Karpas-422 (cell line): ENCODE measurements around the gene VPS29. TPM values are rescaled to one million over a fixed set of nuclear protein-coding genes. Genes with fewer than 3 reads are reported as not detected.

ENCODE experiments used
- DNase-seq: peaks from one replicate; pipeline ENCODE4 v3.0.0-alpha.2; 2015
- H2AFZ ChIP-seq: fragments of 200-600 bp; sonication (generic); 2 replicates; pipeline ENCODE4 v1.6.1; 2014; ENCODE audit warnings: antibody characterized with exemption, low read length, mixed read lengths
- H3K27ac ChIP-seq: fragments of 200-600 bp; sonication (generic); 2 replicates; pipeline ENCODE4 v1.5.1; 2014; ENCODE audit warnings: mild to moderate bottlenecking, low read length, moderate library complexity
- H3K27me3 ChIP-seq: fragments of 200-600 bp; sonication (generic); 2 replicates; pipeline ENCODE4 v1.6.1; 2014; ENCODE audit warnings: low read length, mixed read lengths
- H3K36me3 ChIP-seq: fragments of 200-600 bp; sonication (generic); 2 replicates; pipeline ENCODE4 v1.6.1; 2014; ENCODE audit warnings: low read length, mixed read lengths; ENCODE audit not compliant: insufficient read depth
- H3K4me1 ChIP-seq: fragments of 200-600 bp; sonication (generic); 2 replicates; pipeline ENCODE4 v1.6.1; 2014; ENCODE audit warnings: mild to moderate bottlenecking, low read length, mixed read lengths
- H3K4me2 ChIP-seq: fragments of 200-600 bp; sonication (generic); 2 replicates; pipeline ENCODE4 v1.6.1; 2014; ENCODE audit warnings: low read length, low read depth, mild to moderate bottlenecking; ENCODE audit not compliant: poor library complexity, severe bottlenecking
- H3K4me3 ChIP-seq: fragments of 200-600 bp; sonication (generic); 2 replicates; pipeline ENCODE4 v1.5.1; 2014; ENCODE audit warnings: mild to moderate bottlenecking, antibody characterized with exemption, low read length, mixed read lengths
- H3K79me2 ChIP-seq: fragments of 200-600 bp; sonication (generic); 2 replicates; pipeline ENCODE4 v1.6.1; 2014; ENCODE audit warnings: mild to moderate bottlenecking, low read length, mixed read lengths
- H3K9ac ChIP-seq: fragments of 200-600 bp; sonication (generic); 2 replicates; pipeline ENCODE4 v1.6.0; 2014; ENCODE audit warnings: low read length
- H3K9me2 ChIP-seq: fragments of 200-600 bp; sonication (generic), shearing (Covaris generic); replicated peaks from 2 replicates; pipeline ENCODE4 v1.6.0; 2014; ENCODE audit warnings: mild to moderate bottlenecking, low read length, moderate library complexity; ENCODE audit not compliant: insufficient read depth
- H3K9me3 ChIP-seq: fragments of 300-700, 200-600 bp; sonication (generic); 2 replicates; pipeline ENCODE4 v1.6.1; 2014; ENCODE audit warnings: low read length, mixed read lengths
- H4K20me1 ChIP-seq: fragments of 200-600 bp; sonication (generic); 2 replicates; pipeline ENCODE4 v1.6.1; 2014; ENCODE audit warnings: mild to moderate bottlenecking, antibody characterized with exemption, low read length, low read depth; ENCODE audit not compliant: insufficient read depth
- total RNA-seq: library from RNA; depleted of rRNA; stranded (reverse); fragments of >200 nt; shearing (Covaris generic); gene quantifications from 2 replicates; pipeline ENCODE4 v1.2.3, GENCODE V29; 2014; ENCODE audit warnings: low replicate concordance

The VPS29 gene
- total RNA-seq, 1 experiment from 2014 or later = 103 TPM

GRCh38 chr12:110543965-110544364 lies 42.1 kb upstream of the VPS29 start:
- H3K79me2 ChIP-seq = peaks cover 81% of the 10 kb centered on the region
- H3K36me3 ChIP-seq = peaks cover 38% of the 10 kb centered on the region

DNA sequence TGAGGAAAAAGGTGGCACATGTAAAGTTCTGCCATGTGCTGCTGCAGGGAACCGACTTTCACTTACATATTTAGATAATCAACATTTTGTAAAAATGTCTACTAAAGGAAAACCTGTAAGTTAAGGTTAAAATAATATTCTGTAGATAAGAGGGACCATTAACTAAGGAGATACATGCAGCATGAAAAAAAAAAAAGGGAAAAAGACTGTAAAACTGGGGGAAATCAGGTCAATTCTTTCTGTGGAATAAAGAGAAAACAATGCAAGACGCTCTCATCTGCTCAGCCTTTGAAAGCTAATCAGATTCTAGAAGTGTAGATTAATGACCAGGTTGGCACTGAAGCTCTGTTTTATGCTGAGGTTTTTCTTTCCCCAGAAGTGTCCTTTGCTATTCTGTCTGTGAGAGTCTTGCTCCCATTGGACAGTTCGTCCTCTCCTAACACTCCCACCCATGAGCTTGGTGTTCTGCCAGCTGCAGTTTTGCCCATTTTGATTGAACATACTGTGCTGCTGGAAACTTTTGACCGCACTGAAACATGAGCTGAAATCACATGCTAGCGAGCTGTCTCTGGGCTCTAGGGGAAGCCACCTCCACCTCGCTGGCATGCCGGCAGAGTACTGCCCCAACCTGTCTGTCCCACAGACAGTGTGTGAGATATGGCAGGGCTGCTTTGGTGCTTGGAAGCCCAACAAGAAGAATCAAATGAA lies 41.5 kb upstream of the VPS29 start:
- Histone ChIP-seq H3K79me2 (peaks cover 79% of the 10 kb centered on the region), H3K4me2 (no peak overlapping the region), H3K36me3 (peaks cover 40% of the 10 kb centered on the region), H3K4me3 (no peak overlapping the region), H4K20me1 (peaks cover 2% of the 10 kb centered on the region; the same call in 1 of the 2 replicates), H3K4me1 (peaks cover 35% of the 10 kb centered on the region), H3K9ac (no peak overlapping the region), H3K27ac (no peak overlapping the region), H2AFZ (no peak overlapping the region), H3K9me2 (no peaks in the 10 kb centered on the region), H3K27me3 (no peaks in the 10 kb centered on the region), H3K9me3 (no peaks in the 10 kb centered on the region)
- DNase-seq = no peak

More at GRCh38 chr12:110543965-110544364, 42.1 kb upstream of the VPS29 start:
- H3K4me3 ChIP-seq = no peak overlapping the region
- no peak overlapping the region for H3K9ac ChIP-seq
- peaks cover 2% of the 10 kb centered on the region; the same call in 1 of the 2 replicates for H4K20me1 ChIP-seq
- H2AFZ ChIP-seq = no peak overlapping the region
- no peaks in the 10 kb centered on the region for H3K9me2 ChIP-seq
- no peak for DNase-seq
- H3K9me3 ChIP-seq = no peaks in the 10 kb centered on the region
- no peak overlapping the region for H3K4me2 ChIP-seq
- no peaks in the 10 kb centered on the region for H3K27me3 ChIP-seq
- peaks cover 30% of the 10 kb centered on the region for H3K4me1 ChIP-seq
- H3K27ac ChIP-seq = no peak overlapping the region

GRCh38 chr12:110540048-110540447 lies 38.1 kb upstream of the VPS29 start:
- peaks cover 76% of the 10 kb centered on the region for H3K79me2 ChIP-seq
- peaks cover 69% of the 10 kb centered on the region for H3K4me1 ChIP-seq
- H3K9me2 ChIP-seq = no peaks in the 10 kb centered on the region
- H3K9ac ChIP-seq = no peak overlapping the region
- H2AFZ ChIP-seq = no peak overlapping the region
- H3K36me3 ChIP-seq = peaks cover 48% of the 10 kb centered on the region
- peak overlapping the region; percentile 19 for H3K4me2 ChIP-seq
- no peak overlapping the region for H3K4me3 ChIP-seq
- H3K27me3 ChIP-seq = no peaks in the 10 kb centered on the region
- H3K9me3 ChIP-seq = no peaks in the 10 kb centered on the region
- DNase-seq = no peak
- H3K27ac ChIP-seq = peak overlapping the region; percentile 65
- H4K20me1 ChIP-seq = no peaks in the 10 kb centered on the region

DNA sequence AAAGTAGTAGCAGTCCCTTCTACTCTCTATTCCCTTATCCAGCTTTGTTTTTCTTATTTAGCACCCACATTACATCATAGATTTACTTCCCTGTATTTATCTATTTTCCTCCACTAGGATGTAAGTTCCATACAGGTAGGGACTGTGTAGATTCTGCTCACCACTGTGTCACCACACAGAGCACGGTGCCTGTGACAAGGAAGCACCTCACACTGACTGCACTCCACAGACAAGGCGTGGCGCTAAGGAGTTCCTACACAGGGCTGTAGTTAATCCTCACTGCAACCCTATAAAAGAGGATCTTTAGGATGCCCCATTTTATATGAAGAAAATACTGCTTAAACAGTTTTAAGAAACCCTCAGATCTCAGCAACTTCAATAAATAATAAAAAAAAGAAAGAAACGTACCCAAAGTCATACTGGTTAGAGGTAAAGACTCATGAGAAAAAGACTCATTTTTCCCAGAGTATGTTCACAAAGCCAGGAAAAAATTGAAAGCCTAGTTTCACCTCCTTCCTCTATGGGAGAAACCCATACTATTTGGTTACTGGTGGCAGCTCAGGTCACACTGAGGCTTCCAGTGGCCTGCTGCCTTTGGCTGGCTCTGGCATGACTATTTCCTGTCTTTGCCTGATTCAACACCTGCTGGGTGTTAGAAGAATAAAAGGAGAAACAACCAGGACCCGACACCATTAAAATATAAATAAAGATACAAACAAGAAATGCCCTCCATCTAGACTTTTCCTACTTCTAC lies 37.1 kb upstream of the VPS29 start:
- H3K27ac ChIP-seq = peak overlapping the region; percentile 65

DNA sequence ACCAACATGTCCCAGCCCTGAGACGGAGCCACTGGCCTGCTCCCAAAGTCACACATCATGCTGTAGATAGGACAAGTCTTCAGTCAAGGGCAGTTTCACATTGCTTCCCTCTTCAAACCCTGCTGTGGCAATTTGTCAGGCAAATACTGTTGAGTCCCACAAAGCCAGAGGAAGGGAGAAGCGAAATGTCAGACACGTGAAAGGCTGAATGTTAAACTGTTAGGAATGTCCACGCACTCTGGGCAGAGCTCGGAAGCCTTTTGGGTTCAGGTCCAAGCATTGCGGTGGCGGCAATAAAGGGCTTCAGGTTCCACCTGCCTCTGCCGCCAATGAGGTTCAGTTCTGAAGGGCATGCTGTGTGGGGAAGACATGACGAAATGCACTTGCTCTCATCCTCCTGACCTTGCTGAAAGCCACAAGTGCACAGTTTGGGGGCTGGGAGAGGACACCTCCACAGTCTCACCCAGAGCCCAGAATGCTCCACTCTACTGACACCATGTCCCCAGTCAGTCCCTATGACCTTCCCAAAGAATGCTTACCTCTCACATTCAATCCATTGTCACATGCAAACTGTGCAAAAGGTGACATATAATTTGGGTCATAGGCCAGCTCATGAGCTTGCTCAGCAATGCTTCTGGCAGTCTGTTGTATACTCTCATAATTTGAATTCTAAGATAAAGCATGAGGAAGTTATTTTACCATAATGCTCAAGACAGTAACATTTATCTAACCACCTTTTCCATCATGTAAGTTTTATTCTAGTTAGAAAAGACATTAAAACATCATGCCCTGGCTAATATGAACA lies 35.9 kb upstream of the VPS29 start:
- H3K9me3 ChIP-seq = no peaks in the 10 kb centered on the region
- peaks cover 35% of the 10 kb centered on the region for H3K36me3 ChIP-seq
- peaks cover 76% of the 10 kb centered on the region for H3K79me2 ChIP-seq
- H3K4me1 ChIP-seq = peaks cover 91% of the 10 kb centered on the region
- no peaks in the 10 kb centered on the region for H4K20me1 ChIP-seq
- H3K27ac ChIP-seq = peak overlapping the region; percentile 65
- no peak overlapping the region; the same call in 1 of the 2 replicates for H3K9ac ChIP-seq
- DNase-seq = no peak
- no peaks in the 10 kb centered on the region for H3K27me3 ChIP-seq
- no peak overlapping the region for H3K4me3 ChIP-seq
- H3K9me2 ChIP-seq = no peaks in the 10 kb centered on the region
- H2AFZ ChIP-seq = no peak overlapping the region
- H3K4me2 ChIP-seq = peak overlapping the region; percentile 25

More for the DNA sequence above, 37.1 kb upstream of the VPS29 start:
- no peak for DNase-seq
- H3K79me2 ChIP-seq = peaks cover 80% of the 10 kb centered on the region
- H2AFZ ChIP-seq = no peak overlapping the region
- peaks cover 79% of the 10 kb centered on the region for H3K4me1 ChIP-seq
- H3K36me3 ChIP-seq = peaks cover 45% of the 10 kb centered on the region
- no peak overlapping the region for H3K9ac ChIP-seq
- H3K9me2 ChIP-seq = no peaks in the 10 kb centered on the region
- no peaks in the 10 kb centered on the region for H3K9me3 ChIP-seq
- H4K20me1 ChIP-seq = no peaks in the 10 kb centered on the region
- H3K27me3 ChIP-seq = no peaks in the 10 kb centered on the region
- H3K4me3 ChIP-seq = no peak overlapping the region
- H3K4me2 ChIP-seq = peak overlapping the region; percentile 3

DNA sequence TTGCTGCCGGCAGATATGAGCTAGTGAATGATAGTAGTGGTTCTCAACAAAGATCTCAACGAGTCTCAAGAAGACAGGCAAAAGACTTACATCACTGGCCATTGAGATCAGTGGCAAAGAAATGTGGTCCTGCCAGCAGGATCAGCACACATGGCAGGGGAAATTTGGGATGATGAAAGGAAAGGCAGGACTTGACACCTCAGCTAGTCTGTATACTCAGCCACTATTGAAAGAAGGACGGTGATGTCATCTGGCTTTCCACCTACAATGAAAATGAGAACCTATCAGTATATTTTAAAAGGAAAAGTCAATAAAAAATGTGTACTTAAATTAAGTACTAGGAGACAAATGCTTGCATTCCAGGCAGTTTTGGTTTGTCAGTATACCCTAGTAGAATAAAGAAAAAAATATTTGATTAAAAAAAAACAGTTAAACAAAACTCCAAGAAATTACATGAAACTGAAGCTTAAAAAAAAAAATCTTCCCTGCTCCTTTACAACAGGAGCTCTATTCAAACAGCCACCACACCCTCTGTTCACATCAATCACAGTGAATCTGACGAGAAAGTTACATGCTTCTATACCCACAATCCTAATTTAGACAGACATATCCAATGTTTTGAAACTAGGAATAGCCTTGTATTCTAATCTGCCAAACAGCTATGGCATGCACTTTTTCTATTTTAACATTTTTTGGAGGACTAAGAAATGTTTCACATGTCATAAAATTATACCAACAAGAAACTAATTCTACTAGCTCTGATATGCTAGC lies 35.1 kb upstream of the VPS29 start:
- Histone ChIP-seq H3K4me2 (peak overlapping the region; percentile 25), H3K9ac (no peak overlapping the region), H2AFZ (no peak overlapping the region), H4K20me1 (no peaks in the 10 kb centered on the region), H3K9me2 (no peaks in the 10 kb centered on the region), H3K9me3 (no peaks in the 10 kb centered on the region), H3K27me3 (no peaks in the 10 kb centered on the region), H3K79me2 (peaks cover 68% of the 10 kb centered on the region), H3K36me3 (peaks cover 32% of the 10 kb centered on the region), H3K4me1 (peaks cover 98% of the 10 kb centered on the region), H3K27ac (peak overlapping the region; percentile 65), H3K4me3 (no peak overlapping the region)
- no peak for DNase-seq

- peaks cover 98% of the 10 kb centered on the region for H3K4me1 ChIP-seq
- peak overlapping the region; percentile 52 for H3K4me2 ChIP-seq
- H3K9ac ChIP-seq = no peak overlapping the region
- peaks cover 35% of the 10 kb centered on the region for H3K36me3 ChIP-seq
- no peak for DNase-seq
- H4K20me1 ChIP-seq = no peaks in the 10 kb centered on the region
- H3K79me2 ChIP-seq = peaks cover 56% of the 10 kb centered on the region
- H3K9me3 ChIP-seq = no peaks in the 10 kb centered on the region
- no peak overlapping the region for H3K4me3 ChIP-seq
- H3K27me3 ChIP-seq = no peaks in the 10 kb centered on the region
- H3K9me2 ChIP-seq = no peaks in the 10 kb centered on the region
- H2AFZ ChIP-seq = no peak overlapping the region
- peak overlapping the region; percentile 94 for H3K27ac ChIP-seq
These were observed 32.9 kb upstream of the VPS29 start for GRCh38 chr12:110534811-110535210.
